Measurements from ENCODE around the gene CEP170. TPM values are rescaled to one million over a fixed set of nuclear protein-coding genes. Genes with fewer than 3 reads are reported as not detected.

The CEP170 gene
- total RNA-seq, 1 experiment from 2014 or later: 97.7 TPM

- peaks cover 4% of the 10 kb centered on the region for H3K79me1 ChIP-seq (ENCODE audit: insufficient read depth, low read depth, low read length, poor library complexity, severe bottlenecking)
- TF ChIP-seq CTCF (conservative IDR thresholded peaks at IDR 0.05): no peak
- Mint-ChIP-seq H3K27me3 (ENCODE audit: low read depth) (no peaks in the 10 kb centered on the region), H3K4me3 (no peak overlapping the region), H3K36me3 (ENCODE audit: insufficient read depth in 1 of 3, low read depth in 3 of 3) (peaks cover 14 to 25% (median 24%) of the 10 kb centered on the region in 3 experiments; a peak in 6 of 7 replicates), H3K4me1 (peaks cover 27 to 31% of the 10 kb centered on the region in 2 experiments), H3K9me3 (peaks cover 0 to 3% of the 10 kb centered on the region in 2 experiments; a peak in 1 of 5 replicates), H3K27ac (no peak overlapping the region; a peak in 1 of 7 replicates)
- H3K14ac ChIP-seq (ENCODE audit: insufficient read depth, low read length): no peak overlapping the region
- H2BK20ac ChIP-seq (ENCODE audit: low read depth, low read length, poor library complexity, severe bottlenecking): no peak overlapping the region
- no peaks in the 10 kb centered on the region for H3K9me3 ChIP-seq (ENCODE audit: control insufficient read depth, low read depth, low read length)
- no peaks in the 10 kb centered on the region for H4K20me1 ChIP-seq (ENCODE audit: control insufficient read depth, insufficient read depth, insufficient read length)
- H3K23me2 ChIP-seq (ENCODE audit: insufficient read length, low read depth, low read length, poor library complexity, severe bottlenecking): no peaks in the 10 kb centered on the region
- no peak overlapping the region for H2BK120ac ChIP-seq (ENCODE audit: low read depth, low read length, poor library complexity, severe bottlenecking)
- H3K27me3 ChIP-seq (ENCODE audit: insufficient read depth, low read length): no peaks in the 10 kb centered on the region
- H2BK5ac ChIP-seq (ENCODE audit: insufficient read length, low read length): no peak overlapping the region
- H3K79me2 ChIP-seq (ENCODE audit: insufficient read depth, low read length): peaks cover 42% of the 10 kb centered on the region
- H3K23ac ChIP-seq (ENCODE audit: insufficient read length, low read depth, low read length): no peak overlapping the region
- no peak overlapping the region for H2BK12ac ChIP-seq (ENCODE audit: insufficient read length, low read depth, low read length)
- H3K4me2 ChIP-seq (ENCODE audit: insufficient read depth, insufficient read length, low read length): no peak overlapping the region
- H3K27ac ChIP-seq (ENCODE audit: insufficient read length, low read depth, low read length): no peak overlapping the region
- DNase-seq: no peak
- H4K91ac ChIP-seq (ENCODE audit: insufficient read length, low read depth, low read length): no peak overlapping the region
- no peak overlapping the region for H2AK5ac ChIP-seq (ENCODE audit: insufficient read length, low read length)
- no peak overlapping the region for H3K9ac ChIP-seq (ENCODE audit: extremely low read depth, insufficient read length, low read length)
- no peak overlapping the region for H4K5ac ChIP-seq (ENCODE audit: insufficient read length, low read depth, low read length)
- WGBS (ENCODE audit: extremely low coverage, insufficient read length, low lambda C conversion rate): no CpG with 5 or more reads among the region's 1 CpG
- H3T11ph ChIP-seq (ENCODE audit: low read length): no peak overlapping the region
- H3K4me1 ChIP-seq (ENCODE audit: insufficient read depth, low read length): peaks cover 2% of the 10 kb centered on the region; the same call in 1 of the 2 replicates
- H2AFZ ChIP-seq (ENCODE audit: low read length): no peak overlapping the region
- no peak overlapping the region for H3K56ac ChIP-seq (ENCODE audit: insufficient read length, low read depth, low read length)
- no peak overlapping the region for H4K8ac ChIP-seq (replicated peaks; ENCODE audit: insufficient read length, low read depth, low read length)
- no peak overlapping the region for H3K4ac ChIP-seq (ENCODE audit: low read depth, low read length)
- no peak overlapping the region for H3K18ac ChIP-seq (ENCODE audit: insufficient read length, low read depth, low read length)
- H2BK15ac ChIP-seq (ENCODE audit: low read depth, low read length): no peak overlapping the region
These were observed 8.2 kb downstream of the CEP170 start for GRCh38 chr1:243246916-243247315.
